ENCODE results near the gene SLC24A4.
A peak's percentile ranks its signal among the peaks of the same experiment; 100 is the strongest.

The SLC24A4 gene

GRCh38 chr14:92510972-92511371, 188.0 kb downstream of the SLC24A4 start:
- Histone ChIP-seq H3K9me3 (replicated peaks in 1 of 2; ENCODE audit: control insufficient read depth in 2 of 2, insufficient read depth in 1 of 2, low read depth in 1 of 2, low read length in 2 of 2) (no peaks in the 10 kb centered on the region), H4K8ac (ENCODE audit: low read depth, low read length) (no peak overlapping the region), H2BK120ac (ENCODE audit: low read depth, low read length) (no peak overlapping the region), H4K91ac (ENCODE audit: low read depth, low read length, poor library complexity) (no peak overlapping the region), H3K4ac (ENCODE audit: low read length) (no peak overlapping the region), H3K4me2 (ENCODE audit: insufficient read depth, low read length, poor library complexity, severe bottlenecking) (no peak overlapping the region), H3K36me3 (replicated peaks in 1 of 2; ENCODE audit: control insufficient read depth in 2 of 2, insufficient read depth in 2 of 2, low read length in 2 of 2) (no peaks in the 10 kb centered on the region), H3K14ac (ENCODE audit: low read length) (no peak overlapping the region), H3K4me3 (ENCODE audit: low read length in 2 of 2) (no peak overlapping the region), H2BK15ac (ENCODE audit: low read length) (no peak overlapping the region), H3K9ac (ENCODE audit: low read depth, low read length, poor library complexity) (no peak overlapping the region), H3K23ac (ENCODE audit: low read depth, low read length, poor library complexity) (no peak overlapping the region), H3K27me3 (ENCODE audit: control insufficient read depth in 3 of 3, insufficient read depth in 3 of 3, low read depth in 1 of 3, low read length in 3 of 3) (peaks cover 5 to 30% (median 7%) of the 10 kb centered on the region in 3 experiments), H3K27ac (replicated peaks; ENCODE audit: low read length) (no peak overlapping the region), H3K79me1 (ENCODE audit: low read depth, low read length) (no peaks in the 10 kb centered on the region), H3K18ac (ENCODE audit: low read length) (no peak overlapping the region), H3K4me1 (ENCODE audit: control insufficient read depth in 2 of 2, insufficient read depth in 1 of 2, low read depth in 1 of 2, low read length in 2 of 2) (peaks cover 1 to 3% of the 10 kb centered on the region in 2 donors), H2BK12ac (ENCODE audit: low read length) (no peak overlapping the region), H2AK5ac (ENCODE audit: low read depth, low read length) (no peak overlapping the region), H2AFZ (ENCODE audit: low read length) (peak overlapping the region; percentile 67), H2BK5ac (ENCODE audit: low read length) (no peak overlapping the region)
- no peak for DNase-seq (ENCODE audit: low spot score)
- WGBS, 2 donors (ENCODE audit: extremely low coverage in 2 of 2, insufficient read length in 2 of 2, insufficient replicate concordance in 1 of 2), result no CpG with 5 or more reads among the region's 2 CpGs

- no peak overlapping the region for H2BK120ac ChIP-seq (ENCODE audit: low read depth, low read length)
- H4K91ac ChIP-seq (ENCODE audit: low read depth, low read length, poor library complexity), result no peak overlapping the region
- H3K14ac ChIP-seq (ENCODE audit: low read length), result no peak overlapping the region
- H3K23ac ChIP-seq (ENCODE audit: low read depth, low read length, poor library complexity), result no peak overlapping the region
- H3K4me2 ChIP-seq (ENCODE audit: insufficient read depth, low read length, poor library complexity, severe bottlenecking), result no peak overlapping the region
- H3K9ac ChIP-seq (ENCODE audit: low read depth, low read length, poor library complexity), result no peak overlapping the region
- no peak for DNase-seq (ENCODE audit: low spot score)
- no peaks in the 10 kb centered on the region for H3K9me3 ChIP-seq (replicated peaks in 1 of 2; ENCODE audit: control insufficient read depth in 2 of 2, insufficient read depth in 1 of 2, low read depth in 1 of 2, low read length in 2 of 2)
- no peak overlapping the region for H2BK5ac ChIP-seq (ENCODE audit: low read length)
- H2AK5ac ChIP-seq (ENCODE audit: low read depth, low read length), result no peak overlapping the region
- no CpG with 5 or more reads among the region's 6 CpGs for WGBS, 2 donors (ENCODE audit: extremely low coverage in 2 of 2, insufficient read length in 2 of 2, insufficient replicate concordance in 1 of 2)
- no peaks in the 10 kb centered on the region for H3K36me3 ChIP-seq (replicated peaks in 1 of 2; ENCODE audit: control insufficient read depth in 2 of 2, insufficient read depth in 2 of 2, low read length in 2 of 2)
- H2AFZ ChIP-seq (ENCODE audit: low read length), result peak overlapping the region; percentile 67
- no peak overlapping the region for H3K4me3 ChIP-seq (ENCODE audit: low read length in 2 of 2)
- no peak overlapping the region for H3K4ac ChIP-seq (ENCODE audit: low read length)
- H3K18ac ChIP-seq (ENCODE audit: low read length), result no peak overlapping the region
- H2BK15ac ChIP-seq (ENCODE audit: low read length), result no peak overlapping the region
- no peak overlapping the region for H4K8ac ChIP-seq (ENCODE audit: low read depth, low read length)
- H3K79me1 ChIP-seq (ENCODE audit: low read depth, low read length), result no peaks in the 10 kb centered on the region
- peaks cover 1 to 3% of the 10 kb centered on the region in 2 donors for H3K4me1 ChIP-seq (ENCODE audit: control insufficient read depth in 2 of 2, insufficient read depth in 1 of 2, low read depth in 1 of 2, low read length in 2 of 2)
- peaks cover 5 to 32% (median 7%) of the 10 kb centered on the region in 3 experiments for H3K27me3 ChIP-seq (ENCODE audit: control insufficient read depth in 3 of 3, insufficient read depth in 3 of 3, low read depth in 1 of 3, low read length in 3 of 3)
- no peak overlapping the region for H2BK12ac ChIP-seq (ENCODE audit: low read length)
- H3K27ac ChIP-seq (replicated peaks; ENCODE audit: low read length), result no peak overlapping the region
These were observed 188.7 kb downstream of the SLC24A4 start for GRCh38 chr14:92511453-92512238.

- peaks cover 5 to 32% (median 7%) of the 10 kb centered on the region in 3 experiments for H3K27me3 ChIP-seq (ENCODE audit: control insufficient read depth in 3 of 3, insufficient read depth in 3 of 3, low read depth in 1 of 3, low read length in 3 of 3)
- H3K36me3 ChIP-seq (replicated peaks in 1 of 2; ENCODE audit: control insufficient read depth in 2 of 2, insufficient read depth in 2 of 2, low read length in 2 of 2), result no peaks in the 10 kb centered on the region
- no peaks in the 10 kb centered on the region for H3K79me1 ChIP-seq (ENCODE audit: low read depth, low read length)
- H2BK5ac ChIP-seq (ENCODE audit: low read length), result no peak overlapping the region
- no peak overlapping the region for H3K23ac ChIP-seq (ENCODE audit: low read depth, low read length, poor library complexity)
- no peak overlapping the region for H4K8ac ChIP-seq (ENCODE audit: low read depth, low read length)
- no peak for DNase-seq (ENCODE audit: low spot score)
- H3K4me2 ChIP-seq (ENCODE audit: insufficient read depth, low read length, poor library complexity, severe bottlenecking), result peak overlapping the region; percentile 90
- H3K4ac ChIP-seq (ENCODE audit: low read length), result no peak overlapping the region
- no peak overlapping the region for H2BK120ac ChIP-seq (ENCODE audit: low read depth, low read length)
- H4K91ac ChIP-seq (ENCODE audit: low read depth, low read length, poor library complexity), result no peak overlapping the region
- peaks cover 1 to 3% of the 10 kb centered on the region in 2 donors for H3K4me1 ChIP-seq (ENCODE audit: control insufficient read depth in 2 of 2, insufficient read depth in 1 of 2, low read depth in 1 of 2, low read length in 2 of 2)
- no peak overlapping the region for H3K14ac ChIP-seq (ENCODE audit: low read length)
- no peak overlapping the region for H2AK5ac ChIP-seq (ENCODE audit: low read depth, low read length)
- H2AFZ ChIP-seq (ENCODE audit: low read length), result peak overlapping the region; percentile 98
- H3K4me3 ChIP-seq (ENCODE audit: low read length in 2 of 2), result peak overlapping the region in 1 of 2 donors; percentile 54
- no peak overlapping the region for H2BK15ac ChIP-seq (ENCODE audit: low read length)
- no peak overlapping the region for H3K9ac ChIP-seq (ENCODE audit: low read depth, low read length, poor library complexity)
- no peak overlapping the region for H2BK12ac ChIP-seq (ENCODE audit: low read length)
- no peak overlapping the region for H3K27ac ChIP-seq (replicated peaks; ENCODE audit: low read length)
- no peak overlapping the region for H3K18ac ChIP-seq (ENCODE audit: low read length)
- WGBS, 2 donors (ENCODE audit: extremely low coverage in 2 of 2, insufficient read length in 2 of 2, insufficient replicate concordance in 1 of 2), result no CpG with 5 or more reads among the region's 9 CpGs
- H3K9me3 ChIP-seq (replicated peaks in 1 of 2; ENCODE audit: control insufficient read depth in 2 of 2, insufficient read depth in 1 of 2, low read depth in 1 of 2, low read length in 2 of 2), result no peaks in the 10 kb centered on the region
These were observed 189.8 kb downstream of the SLC24A4 start for GRCh38 chr14:92512807-92513203.

GRCh38 chr14:92513204-92513965, 190.4 kb downstream of the SLC24A4 start, which contains the start of gene RIN3:
Gene RIN3, plus strand, starts transcription at chr14:92513781. Its CDS starts 152 bp downstream, at chr14:92513933.
- peak; percentile 31 for DNase-seq (ENCODE audit: low spot score)
- no peaks in the 10 kb centered on the region for H3K79me1 ChIP-seq (ENCODE audit: low read depth, low read length)
- peak within 1 kb of the TSS; percentile 88 for H3K18ac ChIP-seq (ENCODE audit: low read length)
- H4K8ac ChIP-seq (ENCODE audit: low read depth, low read length), result no peak within 1 kb of the TSS
- no peak within 1 kb of the TSS for H2BK12ac ChIP-seq (ENCODE audit: low read length)
- peak within 1 kb of the TSS; percentile 51 for H3K23ac ChIP-seq (ENCODE audit: low read depth, low read length, poor library complexity)
- peaks cover 4 to 32% (median 7%) of the 10 kb centered on the region in 3 experiments for H3K27me3 ChIP-seq (ENCODE audit: control insufficient read depth in 3 of 3, insufficient read depth in 3 of 3, low read depth in 1 of 3, low read length in 3 of 3)
- H2BK120ac ChIP-seq (ENCODE audit: low read depth, low read length), result peak within 1 kb of the TSS; percentile 82
- peak within 1 kb of the TSS; percentile 73 for H3K14ac ChIP-seq (ENCODE audit: low read length)
- H3K4me2 ChIP-seq (ENCODE audit: insufficient read depth, low read length, poor library complexity, severe bottlenecking), result peak within 1 kb of the TSS; percentile 90
- peak within 1 kb of the TSS; percentile 54 to 80 for H3K4me3 ChIP-seq (ENCODE audit: low read length in 2 of 2)
- peak within 1 kb of the TSS; percentile 38 for H2AK5ac ChIP-seq (ENCODE audit: low read depth, low read length)
- H2BK5ac ChIP-seq (ENCODE audit: low read length), result no peak within 1 kb of the TSS
- no peak within 1 kb of the TSS for H4K91ac ChIP-seq (ENCODE audit: low read depth, low read length, poor library complexity)
- no peaks in the 10 kb centered on the region for H3K36me3 ChIP-seq (replicated peaks in 1 of 2; ENCODE audit: control insufficient read depth in 2 of 2, insufficient read depth in 2 of 2, low read length in 2 of 2)
- peak within 1 kb of the TSS; percentile 68 for H3K4ac ChIP-seq (ENCODE audit: low read length)
- WGBS, 2 donors (ENCODE audit: extremely low coverage in 2 of 2, insufficient read length in 2 of 2, insufficient replicate concordance in 1 of 2), result no CpG with 5 or more reads among the region's 79 CpGs
- H3K27ac ChIP-seq (replicated peaks; ENCODE audit: low read length), result no peak within 1 kb of the TSS
- H3K4me1 ChIP-seq (ENCODE audit: control insufficient read depth in 2 of 2, insufficient read depth in 1 of 2, low read depth in 1 of 2, low read length in 2 of 2), result peaks cover 1 to 3% of the 10 kb centered on the region in 2 donors
- no peak within 1 kb of the TSS for H2BK15ac ChIP-seq (ENCODE audit: low read length)
- no peaks in the 10 kb centered on the region for H3K9me3 ChIP-seq (replicated peaks in 1 of 2; ENCODE audit: control insufficient read depth in 2 of 2, insufficient read depth in 1 of 2, low read depth in 1 of 2, low read length in 2 of 2)
- H2AFZ ChIP-seq (ENCODE audit: low read length), result peak within 1 kb of the TSS; percentile 98
- peak within 1 kb of the TSS; percentile 76 for H3K9ac ChIP-seq (ENCODE audit: low read depth, low read length, poor library complexity)
